ENCODE results near the gene FXYD5.

The FXYD5 gene

DNA sequence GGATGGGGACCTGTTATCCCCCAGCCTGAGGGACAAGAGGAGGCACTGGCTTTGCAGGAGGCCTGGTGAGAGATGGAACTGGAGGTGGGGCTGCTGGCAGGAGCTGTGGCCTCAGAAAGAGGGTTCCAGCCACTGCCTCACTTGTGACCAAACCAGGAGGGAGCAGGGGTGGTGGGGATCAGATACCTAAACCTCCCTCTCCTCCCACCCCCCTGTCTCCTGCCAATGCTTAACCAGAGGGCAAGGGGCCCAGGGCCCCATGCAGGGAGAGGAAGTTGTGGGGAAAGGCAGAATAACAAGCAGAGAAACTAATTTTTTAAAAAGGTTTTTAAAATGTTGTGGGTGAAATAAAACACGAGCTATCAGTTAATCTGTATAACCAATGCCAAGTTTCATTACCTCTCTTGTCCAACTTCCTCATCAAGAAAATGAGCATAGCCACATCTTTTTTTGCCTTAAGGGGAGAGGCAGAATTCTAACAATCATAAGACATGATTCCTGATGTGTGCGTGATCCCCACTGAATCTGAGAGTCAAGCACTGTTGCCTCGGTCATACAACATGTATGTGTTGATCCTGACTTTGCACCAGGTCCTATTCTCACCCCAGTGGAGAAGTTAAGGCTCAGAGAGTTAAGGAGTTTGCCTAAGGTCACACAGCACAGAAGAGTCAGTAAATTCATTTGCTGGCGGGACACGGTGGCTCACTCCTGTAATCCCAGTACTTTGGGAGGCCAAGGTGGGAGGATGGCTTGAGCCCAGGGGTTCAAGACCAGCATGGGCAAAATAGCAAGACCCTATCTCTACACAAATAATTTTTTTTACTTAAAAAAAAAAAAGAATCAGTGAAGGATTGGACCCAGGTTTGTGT, 12.9 kb downstream of the FXYD5 start:
- TF ChIP-seq, protein P1, sequence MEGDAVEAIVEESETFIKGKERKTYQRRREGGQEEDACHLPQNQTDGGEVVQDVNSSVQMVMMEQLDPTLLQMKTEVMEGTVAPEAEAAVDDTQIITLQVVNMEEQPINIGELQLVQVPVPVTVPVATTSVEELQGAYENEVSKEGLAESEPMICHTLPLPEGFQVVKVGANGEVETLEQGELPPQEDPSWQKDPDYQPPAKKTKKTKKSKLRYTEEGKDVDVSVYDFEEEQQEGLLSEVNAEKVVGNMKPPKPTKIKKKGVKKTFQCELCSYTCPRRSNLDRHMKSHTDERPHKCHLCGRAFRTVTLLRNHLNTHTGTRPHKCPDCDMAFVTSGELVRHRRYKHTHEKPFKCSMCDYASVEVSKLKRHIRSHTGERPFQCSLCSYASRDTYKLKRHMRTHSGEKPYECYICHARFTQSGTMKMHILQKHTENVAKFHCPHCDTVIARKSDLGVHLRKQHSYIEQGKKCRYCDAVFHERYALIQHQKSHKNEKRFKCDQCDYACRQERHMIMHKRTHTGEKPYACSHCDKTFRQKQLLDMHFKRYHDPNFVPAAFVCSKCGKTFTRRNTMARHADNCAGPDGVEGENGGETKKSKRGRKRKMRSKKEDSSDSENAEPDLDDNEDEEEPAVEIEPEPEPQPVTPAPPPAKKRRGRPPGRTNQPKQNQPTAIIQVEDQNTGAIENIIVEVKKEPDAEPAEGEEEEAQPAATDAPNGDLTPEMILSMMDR (IDR thresholded peaks at IDR 0.05; ENCODE audit: low read depth, low read length, missing control alignments): no peak
- no peak overlapping the region for H3K4me3 ChIP-seq (ENCODE audit: low read depth, low read length)
- DNase-seq (ENCODE audit: low read depth): no peak

DNA sequence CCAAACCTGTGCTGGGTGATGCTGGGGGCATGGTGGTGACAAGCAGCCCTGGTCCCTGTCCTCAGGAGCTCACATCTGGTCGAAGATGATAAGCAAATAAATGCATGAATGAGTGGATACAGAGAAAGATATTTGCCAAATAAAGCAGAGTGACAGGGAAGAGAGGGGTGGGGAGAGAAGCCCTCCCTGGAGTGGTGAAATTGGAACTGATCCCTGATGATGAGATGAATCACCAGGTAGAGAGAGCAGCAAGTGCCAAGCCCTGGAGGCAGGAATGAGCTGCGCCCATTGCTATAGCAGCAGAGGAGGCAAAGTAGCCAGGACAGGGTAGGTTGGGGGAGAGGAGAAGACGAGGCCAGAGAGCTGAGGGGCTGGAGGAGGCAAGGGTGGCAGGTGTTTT, 13.7 kb downstream of the FXYD5 start:
- H3K4me3 ChIP-seq (ENCODE audit: low read depth, low read length): no peak overlapping the region
- no peak for DNase-seq (ENCODE audit: low read depth)
- TF ChIP-seq, protein P1 (IDR thresholded peaks at IDR 0.05; ENCODE audit: low read depth, low read length, missing control alignments): no peak

DNA sequence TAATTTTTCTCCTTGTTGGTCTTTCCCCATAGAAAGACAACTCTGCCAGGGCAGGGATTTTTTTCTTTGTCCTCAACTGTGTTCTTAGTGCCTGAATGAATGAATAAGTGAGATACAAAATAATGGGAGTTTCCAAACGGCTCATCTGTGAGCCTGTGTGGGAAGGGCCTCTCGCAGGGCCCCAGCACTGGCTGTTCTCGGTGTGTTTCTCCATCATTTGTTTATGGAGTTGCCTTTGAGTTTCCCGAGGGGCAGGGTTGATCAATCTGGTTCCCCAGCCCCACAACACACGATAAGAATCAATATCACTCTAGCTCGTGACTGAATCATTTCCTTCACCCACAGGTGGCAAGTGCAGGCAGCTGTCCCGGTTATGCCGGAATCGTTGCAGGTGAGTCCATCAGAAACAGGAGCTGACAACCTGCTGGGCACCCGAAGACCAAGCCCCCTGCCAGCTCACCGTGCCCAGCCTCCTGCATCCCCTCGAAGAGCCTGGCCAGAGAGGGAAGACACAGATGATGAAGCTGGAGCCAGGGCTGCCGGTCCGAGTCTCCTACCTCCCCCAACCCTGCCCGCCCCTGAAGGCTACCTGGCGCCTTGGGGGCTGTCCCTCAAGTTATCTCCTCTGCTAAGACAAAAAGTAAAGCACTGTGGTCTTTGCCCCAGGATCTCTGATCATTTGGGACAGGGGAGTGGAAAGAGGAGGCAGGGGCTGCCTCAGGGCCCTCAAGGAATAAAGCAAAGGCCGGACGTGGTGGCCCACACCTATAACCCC, 14.9 kb downstream of the FXYD5 start:
- DNase-seq (ENCODE audit: low read depth): no peak
- H3K4me3 ChIP-seq (ENCODE audit: low read depth, low read length): no peak overlapping the region
- TF ChIP-seq, protein P1 (IDR thresholded peaks at IDR 0.05; ENCODE audit: low read depth, low read length, missing control alignments): no peak

DNA sequence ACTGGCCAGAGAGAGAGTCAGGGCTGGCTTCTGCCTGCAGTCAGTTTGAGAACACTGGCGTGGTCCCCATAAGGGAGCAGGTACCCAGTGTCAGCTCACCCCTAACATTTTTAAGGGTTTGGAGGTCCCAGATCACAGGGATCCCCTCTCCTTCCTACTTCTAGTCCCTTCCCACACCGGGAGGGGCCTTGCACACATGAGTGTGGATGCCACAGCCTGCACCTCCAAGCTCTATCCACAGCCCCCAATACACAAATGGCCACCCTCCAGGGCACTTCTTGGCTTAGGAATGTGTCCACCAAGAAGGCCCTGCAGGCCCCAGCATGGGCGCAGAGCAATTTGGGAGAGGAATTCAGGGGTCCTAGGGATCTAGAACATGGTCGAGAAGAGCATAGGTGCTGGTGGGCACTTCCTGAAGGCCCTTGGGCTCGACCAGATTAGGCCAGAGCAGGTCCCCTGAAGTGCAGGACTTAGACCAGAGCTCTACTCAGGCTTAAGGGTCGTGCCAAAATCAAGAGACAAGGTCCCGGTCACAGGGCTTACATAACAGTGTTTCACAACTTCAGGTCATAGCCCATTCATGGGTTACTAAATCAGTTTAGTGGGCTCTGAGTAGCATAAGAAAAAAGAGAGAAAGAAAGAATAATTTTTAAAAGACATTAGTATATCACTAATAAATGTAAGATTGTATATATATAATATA, 16.0 kb downstream of the FXYD5 start:
- no peak overlapping the region for H3K4me3 ChIP-seq (ENCODE audit: low read depth, low read length)
- TF ChIP-seq, protein P1 (IDR thresholded peaks at IDR 0.05; ENCODE audit: low read depth, low read length, missing control alignments): no peak
- no peak for DNase-seq (ENCODE audit: low read depth)

DNA sequence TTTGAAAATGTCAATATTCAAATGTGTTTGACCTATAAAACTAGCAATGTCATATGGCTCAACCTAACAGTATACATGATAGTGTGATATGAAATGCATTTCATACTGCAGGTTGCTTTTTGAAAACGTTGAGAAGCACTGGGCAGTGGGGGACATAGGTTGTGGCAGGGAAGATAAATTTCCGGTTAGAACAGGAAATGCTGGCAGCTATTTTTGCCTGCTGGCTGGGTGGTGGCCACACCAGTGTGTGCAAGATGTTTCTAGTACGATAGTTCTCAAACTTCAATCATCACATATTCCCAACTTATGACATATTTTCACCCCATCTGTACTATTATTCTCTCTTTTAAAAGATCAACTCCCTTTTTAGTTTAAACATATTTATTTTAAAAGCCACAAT, 17.2 kb downstream of the FXYD5 start:
- no peak overlapping the region for H3K4me3 ChIP-seq (ENCODE audit: low read depth, low read length)
- no peak for DNase-seq (ENCODE audit: low read depth)
- TF ChIP-seq, protein P1 (IDR thresholded peaks at IDR 0.05; ENCODE audit: low read depth, low read length, missing control alignments): no peak

DNA sequence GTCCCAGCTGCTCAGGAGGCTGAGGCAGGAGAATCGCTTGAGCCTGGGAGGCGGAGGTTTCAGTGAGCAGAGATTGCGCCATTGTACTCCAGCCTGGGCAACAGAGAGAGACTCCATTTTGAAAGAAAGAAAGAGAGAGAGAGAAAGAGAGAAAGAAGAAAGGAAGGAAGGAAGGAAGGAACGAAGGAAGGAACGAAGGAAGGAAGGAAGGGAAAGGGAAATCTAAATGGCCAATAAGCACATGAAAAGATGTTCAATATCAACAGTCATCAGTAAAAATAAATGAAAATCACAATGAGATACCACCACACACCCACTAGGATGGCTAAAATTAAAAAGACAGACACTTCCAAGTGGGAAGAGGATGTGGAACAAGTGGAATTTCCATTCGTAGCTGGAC, 19.7 kb downstream of the FXYD5 start:
- no peak overlapping the region for H3K4me3 ChIP-seq (ENCODE audit: low read depth, low read length)
- TF ChIP-seq, protein P1 (IDR thresholded peaks at IDR 0.05; ENCODE audit: low read depth, low read length, missing control alignments): no peak
- DNase-seq (ENCODE audit: low read depth): no peak

Measured in GM12864 (cell line).